HK-2 (cell line): ENCODE results near the gene PHTF2.

Experiments
- DNase-seq: peaks from one replicate; pipeline ENCODE4 v3.0.0-alpha.2; 2018; ENCODE audit not compliant: unreplicated experiment

PHTF2 gene

DNA sequence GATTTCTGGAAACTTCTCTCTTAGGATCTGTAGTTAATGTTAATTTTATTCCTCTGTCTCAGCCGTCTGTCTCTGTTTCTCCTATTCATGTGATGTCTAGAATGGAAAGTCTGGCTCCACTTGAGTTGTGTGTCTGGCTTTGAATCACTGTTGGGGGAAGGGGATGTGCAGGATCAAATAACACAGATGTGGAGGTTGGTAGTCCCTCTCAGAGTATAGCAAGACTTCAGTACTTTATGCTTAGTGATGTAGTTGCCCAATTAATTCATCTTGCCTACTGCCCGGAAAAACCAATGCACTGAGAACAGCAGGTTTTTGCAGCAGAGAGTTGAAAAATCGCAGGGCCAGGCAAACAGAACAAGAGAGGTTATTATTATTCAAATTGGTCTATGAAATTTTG lies 79.2 kb downstream of the PHTF2 start:
- no peak for DNase-seq

DNA sequence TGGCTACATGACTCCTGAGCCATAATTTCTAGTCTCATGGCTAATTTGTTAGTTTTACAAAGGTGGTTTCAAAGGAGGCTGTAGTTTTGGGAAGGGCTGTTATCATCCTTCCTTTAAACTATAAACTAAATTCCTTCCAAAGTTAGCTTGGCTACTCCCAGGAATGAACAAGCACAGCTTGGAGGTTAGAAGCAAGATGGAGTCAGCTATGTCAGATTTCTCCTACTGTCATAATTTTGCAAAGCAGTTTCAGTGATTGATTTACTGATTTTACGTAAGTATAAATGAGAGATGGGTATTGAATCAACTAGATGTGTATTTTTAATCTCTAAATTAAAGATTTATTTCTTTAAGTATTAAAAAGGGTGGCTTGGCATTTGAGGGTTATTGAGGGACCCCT lies 79.9 kb downstream of the PHTF2 start:
- no peak for DNase-seq

DNA sequence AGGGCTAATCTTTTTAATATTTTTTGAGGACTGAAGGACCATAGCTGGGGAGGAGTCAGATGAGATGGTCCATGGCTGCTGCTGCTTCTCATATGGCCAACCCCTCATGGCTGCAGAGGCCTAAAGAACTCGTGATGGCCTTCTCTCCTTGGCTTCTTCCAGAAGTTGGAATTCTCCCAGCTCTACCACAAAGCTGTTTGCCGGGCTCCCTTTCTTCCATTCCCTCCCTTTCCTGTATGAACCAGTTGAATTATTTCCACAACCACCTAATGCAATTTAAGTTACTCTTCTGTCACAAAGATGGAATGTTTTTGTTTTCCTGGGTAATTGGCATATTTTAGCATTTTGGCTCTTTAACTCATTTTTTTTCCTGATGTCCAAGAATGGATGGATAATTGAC lies 80.7 kb downstream of the PHTF2 start:
- DNase-seq: no peak

DNA sequence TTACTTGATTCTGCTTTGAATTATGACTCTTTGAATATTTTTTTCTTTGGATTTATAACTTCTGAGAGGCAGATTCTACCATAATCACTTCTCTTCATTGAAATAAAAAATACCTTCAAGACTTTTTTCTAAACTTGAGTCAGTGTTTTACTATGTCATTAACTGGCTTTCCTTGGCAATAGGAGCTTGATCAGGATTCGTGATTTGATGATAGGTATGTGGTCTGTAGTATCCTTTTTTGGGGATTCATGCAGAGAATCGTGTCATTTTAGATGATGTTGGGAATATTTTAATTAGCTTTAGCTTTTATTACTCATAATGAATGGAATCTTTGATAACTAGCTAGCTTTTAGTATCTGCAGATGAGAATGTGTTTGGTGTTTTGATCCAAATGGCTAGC lies 83.3 kb downstream of the PHTF2 start:
- DNase-seq: no peak

DNA sequence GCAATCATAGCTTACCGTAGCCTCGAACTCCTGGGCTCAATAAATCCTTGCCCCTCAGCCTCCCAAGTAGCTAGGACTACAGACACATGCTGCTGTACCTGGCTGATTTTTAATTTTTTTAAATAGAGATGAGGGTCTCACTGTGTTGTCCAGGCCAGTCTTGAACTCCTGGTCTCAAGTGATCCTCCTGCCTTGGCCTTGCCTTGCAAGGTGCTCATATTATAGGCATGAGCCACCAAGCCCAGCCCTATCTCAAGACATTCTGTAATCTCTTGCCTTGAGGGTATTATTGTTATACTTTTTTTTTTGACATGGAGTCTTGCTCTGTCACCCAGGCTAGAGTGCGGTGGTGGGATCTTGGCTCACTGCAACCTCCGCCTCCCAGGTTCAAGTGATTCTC lies 86.6 kb downstream of the PHTF2 start:
- DNase-seq: no peak

DNA sequence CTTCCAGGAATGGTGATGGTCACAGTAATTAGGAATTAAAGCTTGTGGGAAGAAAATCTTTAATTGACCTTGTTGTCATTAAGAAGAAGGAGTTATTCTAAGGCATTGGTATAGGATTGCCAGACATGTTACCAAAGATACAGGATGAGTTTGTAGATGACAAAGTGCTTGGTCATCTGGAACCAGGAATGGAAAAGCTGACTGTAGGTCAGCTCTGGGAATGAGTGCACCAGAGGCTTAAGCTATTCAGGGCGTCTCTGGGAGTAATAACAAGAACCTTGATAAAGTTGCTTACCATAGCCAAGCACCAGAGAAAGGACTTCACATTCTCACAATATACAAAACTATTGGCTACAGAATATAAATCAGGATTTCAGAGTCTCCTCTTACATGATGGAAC lies 89.0 kb downstream of the PHTF2 start:
- no peak for DNase-seq

DNA sequence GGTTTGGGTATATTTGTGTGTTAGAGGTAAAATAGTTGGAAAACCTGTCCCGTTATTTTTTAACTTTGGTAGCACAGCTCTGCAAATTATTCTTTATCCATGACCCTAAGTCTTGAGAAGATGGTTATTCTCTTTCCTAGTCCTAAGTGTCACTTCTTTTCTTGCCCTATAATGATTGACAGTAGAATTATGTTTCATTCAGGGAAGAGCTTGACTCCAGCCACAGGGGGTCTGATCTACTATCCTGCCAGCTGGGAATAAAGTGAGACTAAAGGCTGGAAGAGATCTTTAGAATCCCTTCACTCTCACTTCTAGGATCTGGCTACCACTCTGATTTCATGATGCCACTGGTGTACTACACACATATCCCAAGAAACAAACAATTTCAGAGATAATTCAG lies 90.4 kb downstream of the PHTF2 start:
- DNase-seq: no peak

DNA sequence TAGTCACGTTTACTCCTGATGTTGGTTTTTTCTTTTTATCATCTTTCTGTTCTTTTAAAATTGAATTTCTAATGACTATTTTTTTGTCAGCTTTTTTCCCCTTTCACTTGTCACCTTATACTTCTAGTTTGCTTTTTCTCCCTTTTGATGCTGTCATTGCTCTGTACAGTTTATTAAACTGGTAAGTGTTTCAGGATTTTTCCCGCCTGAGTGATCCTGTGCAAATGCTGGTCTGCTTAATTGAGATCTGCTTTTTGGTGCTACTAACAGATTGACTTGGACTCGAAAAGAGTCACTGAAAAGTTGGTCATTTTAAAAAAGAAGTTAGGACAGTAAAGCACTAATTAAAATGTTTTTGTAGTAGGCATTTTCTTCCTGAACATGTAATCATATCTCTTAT lies 95.2 kb downstream of the PHTF2 start:
- no peak for DNase-seq

DNA sequence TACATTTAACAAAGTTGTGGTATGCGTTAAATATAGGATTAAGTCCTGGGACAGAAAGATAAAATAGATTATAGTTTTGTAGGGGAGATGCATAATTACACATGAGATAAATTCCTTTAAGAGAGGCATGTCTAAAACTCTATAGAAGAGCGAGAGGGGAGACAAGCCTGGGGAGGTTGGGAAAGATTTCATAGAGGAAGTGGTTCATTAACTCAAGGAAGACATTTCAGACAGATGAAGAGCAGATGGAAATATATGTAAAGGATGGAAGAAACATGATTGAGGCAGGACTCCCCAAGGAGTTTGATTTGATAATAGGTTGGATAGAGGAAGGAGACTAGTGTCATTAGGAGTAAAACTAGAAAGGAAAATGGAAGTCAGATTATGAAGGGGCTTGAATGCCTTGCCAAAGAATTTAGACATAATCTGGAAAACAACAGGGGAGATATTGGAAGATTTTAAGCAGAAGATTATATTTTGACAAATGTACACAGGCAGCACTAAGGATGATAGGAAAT lies 96.1 kb downstream of the PHTF2 start:
- DNase-seq: no peak

DNA sequence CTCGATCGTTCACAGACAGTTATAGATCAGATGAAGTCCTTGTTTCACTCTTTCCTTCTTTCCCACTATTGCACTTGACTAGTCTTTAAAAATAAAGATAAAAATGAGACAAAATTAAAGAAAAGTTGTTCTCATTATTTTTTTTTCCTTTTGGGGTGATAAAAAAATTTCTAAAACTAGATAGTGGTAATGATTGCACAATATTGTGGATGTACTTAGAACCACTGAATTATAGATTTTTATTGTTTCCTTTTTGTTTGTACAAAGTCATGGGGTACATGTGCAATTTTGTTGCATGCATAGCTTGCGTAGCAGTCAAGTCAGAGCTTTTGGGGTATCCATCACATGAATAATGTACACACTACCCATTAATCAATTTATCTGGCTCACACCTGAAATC lies 97.3 kb downstream of the PHTF2 start:
- DNase-seq: no peak

DNA sequence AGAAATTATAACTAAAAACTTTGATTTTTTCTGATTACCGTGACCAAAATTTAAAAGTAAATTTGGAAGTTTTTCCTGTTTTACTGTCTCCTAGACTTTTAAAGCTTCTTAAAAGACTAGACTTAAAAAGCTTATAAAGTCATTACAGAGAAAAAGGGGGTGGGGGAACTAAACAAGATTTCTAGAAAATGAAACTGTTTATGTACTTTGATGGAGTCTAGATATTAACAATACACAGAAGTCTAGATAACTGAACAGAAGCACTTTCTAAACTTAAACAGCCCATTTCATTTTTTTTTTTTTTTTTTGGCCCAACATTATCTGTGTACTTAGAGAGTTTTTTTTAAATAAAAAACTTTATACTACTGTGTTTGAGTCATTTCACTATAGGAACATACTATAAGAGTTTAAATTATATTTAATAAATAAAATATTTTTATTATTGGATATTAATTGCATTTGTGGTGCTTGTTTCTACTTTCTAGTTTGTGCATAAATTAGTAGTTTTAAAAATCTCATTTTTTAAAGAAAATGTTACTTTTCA lies 98.5 kb downstream of the PHTF2 start:
- no peak for DNase-seq

DNA sequence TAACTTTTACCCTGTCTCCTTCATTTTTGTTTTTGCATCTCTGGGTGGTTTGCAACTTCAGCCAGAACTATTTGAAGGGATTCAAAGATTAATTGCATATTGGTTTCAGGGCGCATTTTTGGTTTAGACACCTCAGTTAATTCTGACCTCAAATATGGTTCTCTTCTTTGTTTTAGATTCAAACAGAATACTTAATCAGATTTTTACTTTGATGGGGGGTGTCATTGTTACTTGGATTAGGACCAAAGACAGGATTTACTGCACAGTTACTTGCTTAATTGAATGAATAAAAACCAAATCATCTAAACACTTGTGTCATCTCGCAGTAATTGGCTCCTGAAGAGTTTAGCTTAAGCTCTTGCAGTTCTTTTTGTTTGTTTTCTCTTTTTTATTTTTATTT lies 100.9 kb downstream of the PHTF2 start:
- no peak for DNase-seq

DNA sequence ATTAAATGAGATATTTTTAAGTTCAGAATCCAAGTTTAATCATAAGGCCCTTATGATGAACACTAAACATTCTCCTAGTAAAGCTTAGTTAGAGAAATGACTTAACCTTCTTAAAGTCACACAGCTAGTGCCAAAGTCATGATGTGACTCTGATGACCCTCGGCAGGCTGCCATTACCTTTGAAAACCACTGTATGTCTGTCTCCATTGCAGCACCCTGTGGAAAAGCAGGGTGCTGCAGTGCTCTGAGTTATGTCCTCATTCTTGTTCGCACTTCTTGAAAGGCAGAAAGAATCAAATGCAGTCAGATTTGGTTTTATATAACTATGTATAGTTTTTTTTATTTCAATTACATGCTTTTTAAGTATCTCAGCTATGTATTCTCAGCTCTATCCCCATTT lies 105.0 kb downstream of the PHTF2 start:
- DNase-seq: no peak

DNA sequence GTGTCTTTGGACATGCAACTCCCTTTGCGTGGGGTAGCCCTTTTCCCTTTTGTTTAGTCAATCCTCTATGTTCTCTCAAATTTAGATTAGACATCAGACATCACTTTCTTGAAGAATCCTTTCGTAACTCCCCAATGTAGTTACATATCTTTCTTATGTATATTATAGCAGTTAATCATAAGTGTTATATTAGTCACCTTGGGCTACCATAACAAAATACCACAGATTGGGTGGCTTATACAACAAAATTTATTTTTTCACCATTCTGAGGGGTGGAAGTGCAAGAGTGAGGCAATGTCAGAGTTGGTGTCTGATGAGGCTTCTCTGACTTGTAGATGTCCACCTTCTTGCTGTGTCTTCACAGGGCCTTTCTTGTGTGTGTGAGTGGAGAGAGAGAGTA lies 105.7 kb downstream of the PHTF2 start:
- no peak for DNase-seq

DNA sequence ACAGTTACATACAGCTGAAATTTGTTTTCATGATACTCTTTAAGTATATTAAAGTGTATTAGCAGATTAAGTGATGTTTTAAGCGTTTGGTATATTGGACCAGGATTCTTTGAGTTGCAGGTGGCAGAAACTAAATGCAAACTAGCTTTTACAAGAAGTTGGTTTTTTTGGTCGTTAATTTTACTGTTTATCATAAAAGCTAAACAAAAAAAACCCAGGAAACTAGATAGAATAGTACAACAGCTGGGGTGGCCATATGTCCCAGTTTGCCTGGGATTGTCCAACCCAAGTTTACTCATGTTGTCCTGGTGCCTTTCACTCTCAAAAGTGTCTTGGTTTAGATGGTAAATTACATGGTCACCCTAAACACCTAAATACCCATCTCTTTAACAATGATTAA lies 108.7 kb downstream of the PHTF2 start:
- no peak for DNase-seq

DNA sequence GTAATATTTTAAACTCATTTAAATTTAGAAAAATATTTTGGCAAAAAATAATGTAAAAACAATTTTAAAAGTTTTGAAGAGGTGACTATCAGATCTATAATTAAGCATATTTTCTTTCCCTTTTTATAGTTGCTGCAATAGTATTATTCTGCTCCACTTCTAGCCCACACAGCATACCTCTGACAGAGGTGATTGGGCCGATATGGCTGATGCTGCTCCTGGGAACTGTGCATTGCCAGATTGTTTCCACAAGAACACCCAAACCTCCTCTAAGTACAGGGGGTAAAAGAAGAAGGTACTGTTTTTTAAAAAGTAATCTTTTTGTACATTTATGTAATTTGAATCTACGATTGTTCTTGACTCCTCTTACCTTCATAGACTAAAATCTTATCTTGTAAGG lies 110.1 kb downstream of the PHTF2 start:
- DNase-seq: no peak

DNA sequence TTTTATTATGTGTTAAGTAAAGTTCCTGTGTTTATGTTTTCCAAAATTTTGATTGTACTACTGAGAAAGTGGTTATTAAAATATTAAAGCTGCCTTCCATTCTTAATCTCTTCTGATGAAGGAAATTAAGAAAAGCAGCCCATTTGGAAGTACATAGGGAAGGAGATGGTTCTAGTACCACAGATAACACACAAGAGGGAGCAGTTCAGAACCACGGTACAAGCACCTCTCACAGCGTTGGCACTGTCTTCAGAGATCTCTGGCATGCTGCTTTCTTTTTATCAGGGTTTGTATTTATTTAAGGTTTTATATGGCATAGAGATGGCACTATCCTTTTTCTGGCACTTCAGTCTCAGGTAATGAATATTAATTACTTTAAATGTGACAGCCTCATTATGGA lies 111.6 kb downstream of the PHTF2 start:
- no peak for DNase-seq

DNA sequence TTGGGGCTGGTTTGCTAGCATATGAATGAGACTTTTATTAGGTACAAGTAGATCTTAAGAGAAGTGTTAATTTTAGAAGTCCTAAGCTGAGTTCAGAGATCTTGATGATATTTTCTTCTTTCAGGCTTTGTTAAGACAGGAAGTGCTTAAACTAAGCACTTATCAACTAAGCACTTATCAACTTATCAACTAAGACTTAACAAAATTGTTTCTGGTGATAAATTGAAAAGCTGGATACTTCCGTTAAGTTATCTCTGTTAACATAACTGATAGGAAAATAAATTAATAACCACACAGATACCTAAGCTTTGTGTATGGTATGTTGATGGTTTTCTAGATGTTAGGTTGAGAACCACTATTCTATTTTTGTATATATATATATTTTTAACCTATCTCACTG lies 113.7 kb downstream of the PHTF2 start:
- DNase-seq: no peak

DNA sequence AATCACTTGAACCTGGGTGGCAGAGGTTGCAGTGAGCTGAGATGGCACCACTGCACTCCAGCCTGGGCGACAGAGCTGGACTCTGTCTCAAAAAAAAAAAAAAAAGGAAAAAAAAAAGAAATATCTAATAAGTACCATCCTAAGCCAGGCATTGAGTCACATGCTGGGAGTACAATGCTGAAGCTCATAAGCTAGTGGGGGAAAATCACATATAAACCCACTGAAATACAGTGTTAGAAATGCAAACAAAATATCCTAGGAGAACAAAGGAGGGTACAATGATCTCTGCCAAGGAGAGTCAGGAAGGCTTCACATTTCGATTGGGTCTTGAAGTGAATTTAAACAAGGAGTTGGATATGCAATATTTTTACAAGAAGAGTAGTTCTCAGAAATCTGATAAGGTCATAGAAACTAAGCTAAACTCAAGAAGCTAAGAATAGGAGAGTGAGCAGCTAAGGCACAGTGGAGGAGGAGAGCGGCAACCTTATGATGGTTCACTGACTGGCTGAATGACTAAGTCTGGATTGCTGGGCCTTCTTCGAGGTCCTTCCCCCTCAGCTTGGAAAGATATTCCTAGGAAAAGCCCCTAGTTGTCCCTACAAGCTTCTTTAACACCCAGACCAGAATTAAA lies 115.5 kb downstream of the PHTF2 start:
- DNase-seq: no peak

DNA sequence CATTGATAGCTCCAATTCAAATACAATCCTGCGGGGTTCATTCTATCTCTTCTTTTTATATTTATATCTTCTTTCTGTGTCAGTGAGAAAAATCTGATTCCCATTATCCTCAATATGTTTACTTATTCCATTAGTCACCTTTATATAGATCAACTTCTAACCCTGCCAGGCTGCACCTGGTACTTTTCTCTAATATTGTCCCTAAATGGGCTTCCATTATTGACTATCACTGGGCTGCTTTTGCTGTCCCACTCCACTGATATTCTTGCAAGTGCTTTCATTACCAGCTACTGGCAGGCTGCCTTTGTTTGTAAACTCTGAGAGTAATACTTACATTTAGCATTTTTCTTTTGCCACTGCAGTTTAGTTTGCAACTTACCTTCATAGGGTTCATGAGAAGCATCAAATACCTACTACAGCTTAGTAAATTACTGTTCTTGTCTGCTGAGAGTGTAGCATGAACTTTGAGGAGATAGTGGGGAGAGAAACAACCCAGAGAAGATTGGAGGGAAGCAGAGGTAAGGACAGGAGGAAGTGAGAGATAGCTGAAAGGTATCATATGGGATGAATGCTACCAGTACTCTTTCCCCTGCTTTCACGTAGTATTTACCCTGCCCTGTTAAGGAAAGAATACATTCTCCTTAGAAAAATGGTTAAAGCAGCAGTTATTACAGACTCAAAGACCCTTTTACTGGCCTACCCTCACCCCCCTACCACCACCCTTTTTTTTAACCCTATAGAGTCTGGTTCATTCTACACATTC lies 119.1 kb downstream of the PHTF2 start:
- DNase-seq: no peak

DNA sequence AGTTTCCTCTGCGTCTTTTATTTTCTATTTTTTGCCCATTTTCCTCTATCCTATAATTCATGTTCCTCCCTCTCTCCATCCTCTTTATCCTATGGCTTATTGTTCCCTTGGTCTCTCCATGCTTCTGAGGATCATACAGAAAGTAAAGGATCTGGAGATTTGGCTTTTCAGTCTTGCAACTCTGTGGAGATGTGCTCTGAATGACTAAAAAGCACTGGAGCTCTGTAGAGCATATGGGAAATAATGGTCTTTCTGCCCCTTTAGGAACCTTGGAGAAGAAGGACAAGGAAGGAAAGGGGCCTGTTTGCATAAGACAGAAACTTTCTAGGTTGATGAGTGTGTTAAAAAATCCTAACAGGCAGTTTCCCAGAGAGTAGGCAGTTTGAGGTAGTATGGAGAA lies 120.1 kb downstream of the PHTF2 start:
- DNase-seq: no peak

DNA sequence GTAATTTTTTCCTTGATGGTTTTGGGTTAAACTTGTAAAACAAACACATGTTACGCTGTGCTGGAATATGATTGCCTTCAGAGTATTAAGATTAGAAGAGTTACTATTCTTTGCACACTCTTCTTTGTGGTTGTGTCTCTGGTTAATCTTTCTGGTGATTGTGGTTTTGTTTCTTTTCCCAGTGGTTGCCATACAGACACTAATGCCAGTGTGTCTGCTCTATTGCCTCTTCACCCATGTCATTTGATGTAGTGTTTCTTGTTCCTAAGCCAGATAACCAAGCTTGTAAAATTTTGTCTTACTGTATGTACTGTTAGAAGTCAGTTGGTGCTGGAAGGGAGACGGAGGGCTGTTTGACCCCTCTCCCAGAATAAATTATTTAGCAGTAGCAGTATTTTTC lies 124.8 kb downstream of the PHTF2 start:
- DNase-seq: no peak

DNA sequence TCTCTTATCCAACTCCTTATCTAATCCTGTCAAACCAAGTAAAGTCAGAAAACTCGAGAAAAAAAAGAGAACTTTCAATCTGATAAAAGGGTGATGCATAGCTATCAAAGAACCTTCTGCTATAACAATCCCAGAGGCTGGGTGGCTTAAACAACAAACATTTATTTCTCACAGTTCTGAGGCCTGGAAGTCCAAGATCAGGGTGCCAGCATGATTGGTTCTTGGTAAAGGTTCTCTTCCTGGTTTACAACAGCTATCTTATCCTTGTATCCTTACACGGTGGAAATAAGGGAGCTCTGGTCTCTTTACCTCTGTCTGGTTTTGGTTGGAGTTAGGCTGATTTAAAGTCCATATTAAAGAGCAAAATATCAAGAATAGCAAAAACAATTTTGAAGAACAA lies 131.9 kb downstream of the PHTF2 start:
- no peak for DNase-seq
